HG03064 (cell line): ENCODE results near the gene ATP5F1D.
"Not testable (repeated sequence)": the region's sequence is repeated elsewhere in the genome, so short reads cannot be mapped to it uniquely, and the experiment has no call there.

Experiments used
- ATAC-seq: cut with Tn5 transposase; IDR thresholded peaks from one replicate; pipeline ENCODE4 v1.9.1; 2021; ENCODE audit warnings: low read depth; ENCODE audit not compliant: unreplicated experiment

The ATP5F1D gene

GRCh38 chr19:1245494-1246264 is 4.1 kb downstream of the ATP5F1D start:
- no peak for ATAC-seq

- ATAC-seq = not testable (repeated sequence)
Measured at GRCh38 chr19:1246265-1247087, 4.9 kb downstream of the ATP5F1D start.

GRCh38 chr19:1247748-1248138 is 6.2 kb downstream of the ATP5F1D start:
- no peak for ATAC-seq

GRCh38 chr19:1248139-1248785 is 6.7 kb downstream of the ATP5F1D start, which contains the start of gene MIDN:
MIDN (plus strand) TSS chr19:1248583; CDS start chr19:1250297, 1,714 bp downstream.
- ATAC-seq = peak; percentile 12

GRCh38 chr19:1248786-1249297 is 7.3 kb downstream of the ATP5F1D start:
- ATAC-seq = peak; percentile 17

- ATAC-seq = peak; percentile 34
Measured at GRCh38 chr19:1249298-1249989, 7.9 kb downstream of the ATP5F1D start.

GRCh38 chr19:1249990-1250436 is 8.5 kb downstream of the ATP5F1D start:
- ATAC-seq = no peak

GRCh38 chr19:1250437-1251260 is 9.1 kb downstream of the ATP5F1D start:
- no peak for ATAC-seq

GRCh38 chr19:1251330-1252220 is 10.0 kb downstream of the ATP5F1D start:
- ATAC-seq = no peak

GRCh38 chr19:1252221-1252820 is 10.8 kb downstream of the ATP5F1D start:
- no peak for ATAC-seq

GRCh38 chr19:1252821-1253513 is 11.4 kb downstream of the ATP5F1D start:
- ATAC-seq = no peak

GRCh38 chr19:1253514-1254080 is 12.0 kb downstream of the ATP5F1D start:
- ATAC-seq = no peak

GRCh38 chr19:1254081-1254527 is 12.6 kb downstream of the ATP5F1D start:
- no peak for ATAC-seq

- no peak for ATAC-seq
Measured at GRCh38 chr19:1254530-1255185, 13.1 kb downstream of the ATP5F1D start.

- ATAC-seq = no peak
Measured at GRCh38 chr19:1255186-1256161, 13.9 kb downstream of the ATP5F1D start.
